ENCODE data around the gene DEK.

Gene DEK

GRCh38 chr6:18281564-18281963 is 17.2 kb upstream of the DEK start:
- no peak overlapping the region for H3K4me3 ChIP-seq (ENCODE audit: low read depth, low read length)

GRCh38 chr6:18280084-18280483 is 15.8 kb upstream of the DEK start:
- Histone ChIP-seq H3K27me3 (ENCODE audit: control insufficient read depth, insufficient read depth, low read length) (peaks cover 46% of the 10 kb centered on the region), H3K27ac (ENCODE audit: low read depth, low read length) (no peak overlapping the region), H3K9ac (ENCODE audit: low read length) (no peak overlapping the region), H3K4me1 (ENCODE audit: control insufficient read depth, insufficient read depth, low read length) (peaks cover 11% of the 10 kb centered on the region), H3K36me3 (ENCODE audit: control insufficient read depth, insufficient read depth, low read length) (no peaks in the 10 kb centered on the region), H3K9me3 (ENCODE audit: control insufficient read depth, insufficient read depth, low read depth, low read length) (no peaks in the 10 kb centered on the region), H3K4me3 (ENCODE audit: low read depth, low read length) (no peak overlapping the region)

More at GRCh38 chr6:18281564-18281963, 17.2 kb upstream of the DEK start:
- no peak overlapping the region for H3K9ac ChIP-seq (ENCODE audit: low read length)
- H3K9me3 ChIP-seq (ENCODE audit: control insufficient read depth, insufficient read depth, low read depth, low read length): no peaks in the 10 kb centered on the region
- peaks cover 11% of the 10 kb centered on the region for H3K4me1 ChIP-seq (ENCODE audit: control insufficient read depth, insufficient read depth, low read length)
- H3K36me3 ChIP-seq (ENCODE audit: control insufficient read depth, insufficient read depth, low read length): no peaks in the 10 kb centered on the region
- H3K27ac ChIP-seq (ENCODE audit: low read depth, low read length): no peak overlapping the region
- H3K27me3 ChIP-seq (ENCODE audit: control insufficient read depth, insufficient read depth, low read length): peaks cover 31% of the 10 kb centered on the region

GRCh38 chr6:18279422-18279821 is 15.1 kb upstream of the DEK start:
- H3K4me3 ChIP-seq (ENCODE audit: low read depth, low read length): no peak overlapping the region
- H3K9ac ChIP-seq (ENCODE audit: low read length): no peak overlapping the region
- H3K36me3 ChIP-seq (ENCODE audit: control insufficient read depth, insufficient read depth, low read length): no peaks in the 10 kb centered on the region
- H3K27me3 ChIP-seq (ENCODE audit: control insufficient read depth, insufficient read depth, low read length): peaks cover 49% of the 10 kb centered on the region
- peaks cover 9% of the 10 kb centered on the region for H3K4me1 ChIP-seq (ENCODE audit: control insufficient read depth, insufficient read depth, low read length)
- H3K9me3 ChIP-seq (ENCODE audit: control insufficient read depth, insufficient read depth, low read depth, low read length): no peaks in the 10 kb centered on the region
- H3K27ac ChIP-seq (ENCODE audit: low read depth, low read length): no peak overlapping the region

- no peaks in the 10 kb centered on the region for H3K36me3 ChIP-seq (ENCODE audit: control insufficient read depth, insufficient read depth, low read length)
- peaks cover 6% of the 10 kb centered on the region; the same call in 1 of the 2 replicates for H3K4me1 ChIP-seq (ENCODE audit: control insufficient read depth, insufficient read depth, low read length)
- H3K27ac ChIP-seq (ENCODE audit: low read depth, low read length): no peak overlapping the region
- peak overlapping the region; percentile 82 for H3K4me3 ChIP-seq (ENCODE audit: low read depth, low read length)
- H3K9ac ChIP-seq (ENCODE audit: low read length): peak overlapping the region; percentile 23
- H3K9me3 ChIP-seq (ENCODE audit: control insufficient read depth, insufficient read depth, low read depth, low read length): no peaks in the 10 kb centered on the region
- H3K27me3 ChIP-seq (ENCODE audit: control insufficient read depth, insufficient read depth, low read length): peaks cover 49% of the 10 kb centered on the region
These were observed 13.1 kb upstream of the DEK start for GRCh38 chr6:18277237-18278006.

GRCh38 chr6:18276610-18277236 is 12.4 kb upstream of the DEK start:
- no peaks in the 10 kb centered on the region for H3K36me3 ChIP-seq (ENCODE audit: control insufficient read depth, insufficient read depth, low read length)
- H3K9ac ChIP-seq (ENCODE audit: low read length): peak overlapping the region; percentile 23
- H3K4me1 ChIP-seq (ENCODE audit: control insufficient read depth, insufficient read depth, low read length): peaks cover 6% of the 10 kb centered on the region; the same call in 1 of the 2 replicates
- peak overlapping the region; percentile 82 for H3K4me3 ChIP-seq (ENCODE audit: low read depth, low read length)
- H3K9me3 ChIP-seq (ENCODE audit: control insufficient read depth, insufficient read depth, low read depth, low read length): no peaks in the 10 kb centered on the region
- H3K27ac ChIP-seq (ENCODE audit: low read depth, low read length): no peak overlapping the region
- peaks cover 49% of the 10 kb centered on the region for H3K27me3 ChIP-seq (ENCODE audit: control insufficient read depth, insufficient read depth, low read length)

- H3K9me3 ChIP-seq (ENCODE audit: control insufficient read depth, insufficient read depth, low read depth, low read length): no peaks in the 10 kb centered on the region
- peaks cover 8% of the 10 kb centered on the region; the same call in 1 of the 2 replicates for H3K4me1 ChIP-seq (ENCODE audit: control insufficient read depth, insufficient read depth, low read length)
- H3K36me3 ChIP-seq (ENCODE audit: control insufficient read depth, insufficient read depth, low read length): no peaks in the 10 kb centered on the region
- no peak overlapping the region for H3K27ac ChIP-seq (ENCODE audit: low read depth, low read length)
- peaks cover 12% of the 10 kb centered on the region for H3K27me3 ChIP-seq (ENCODE audit: control insufficient read depth, insufficient read depth, low read length)
- H3K9ac ChIP-seq (ENCODE audit: low read length): no peak overlapping the region
- H3K4me3 ChIP-seq (ENCODE audit: low read depth, low read length): no peak overlapping the region
These were observed 5.9 kb upstream of the DEK start for GRCh38 chr6:18270216-18270615.

- no peak overlapping the region for H3K4me3 ChIP-seq (ENCODE audit: low read depth, low read length)
- peaks cover 11% of the 10 kb centered on the region; the same call in 1 of the 2 replicates for H3K4me1 ChIP-seq (ENCODE audit: control insufficient read depth, insufficient read depth, low read length)
- H3K27ac ChIP-seq (ENCODE audit: low read depth, low read length): no peak overlapping the region
- H3K9ac ChIP-seq (ENCODE audit: low read length): no peak overlapping the region
- H3K36me3 ChIP-seq (ENCODE audit: control insufficient read depth, insufficient read depth, low read length): no peaks in the 10 kb centered on the region
- no peaks in the 10 kb centered on the region for H3K9me3 ChIP-seq (ENCODE audit: control insufficient read depth, insufficient read depth, low read depth, low read length)
- peaks cover 8% of the 10 kb centered on the region; the same call in 1 of the 2 replicates for H3K27me3 ChIP-seq (ENCODE audit: control insufficient read depth, insufficient read depth, low read length)
These were observed 5.4 kb upstream of the DEK start for GRCh38 chr6:18269717-18270116.

GRCh38 chr6:18269253-18269652 is 4.9 kb upstream of the DEK start:
- no peak overlapping the region for H3K4me3 ChIP-seq (ENCODE audit: low read depth, low read length)
- H3K27me3 ChIP-seq (ENCODE audit: control insufficient read depth, insufficient read depth, low read length): peaks cover 8% of the 10 kb centered on the region; the same call in 1 of the 2 replicates
- H3K27ac ChIP-seq (ENCODE audit: low read depth, low read length): no peak overlapping the region
- H3K9ac ChIP-seq (ENCODE audit: low read length): no peak overlapping the region
- H3K9me3 ChIP-seq (ENCODE audit: control insufficient read depth, insufficient read depth, low read depth, low read length): no peaks in the 10 kb centered on the region
- no peaks in the 10 kb centered on the region for H3K36me3 ChIP-seq (ENCODE audit: control insufficient read depth, insufficient read depth, low read length)
- H3K4me1 ChIP-seq (ENCODE audit: control insufficient read depth, insufficient read depth, low read length): peaks cover 11% of the 10 kb centered on the region; the same call in 1 of the 2 replicates

GRCh38 chr6:18268066-18268465 is 3.7 kb upstream of the DEK start:
- H3K9me3 ChIP-seq (ENCODE audit: control insufficient read depth, insufficient read depth, low read depth, low read length): no peaks in the 10 kb centered on the region
- no peaks in the 10 kb centered on the region; the same call in 1 of the 2 replicates for H3K36me3 ChIP-seq (ENCODE audit: control insufficient read depth, insufficient read depth, low read length)
- H3K4me1 ChIP-seq (ENCODE audit: control insufficient read depth, insufficient read depth, low read length): peaks cover 11% of the 10 kb centered on the region; the same call in 1 of the 2 replicates
- no peak overlapping the region for H3K9ac ChIP-seq (ENCODE audit: low read length)
- H3K27ac ChIP-seq (ENCODE audit: low read depth, low read length): no peak overlapping the region
- peaks cover 8% of the 10 kb centered on the region; the same call in 1 of the 2 replicates for H3K27me3 ChIP-seq (ENCODE audit: control insufficient read depth, insufficient read depth, low read length)
- no peak overlapping the region for H3K4me3 ChIP-seq (ENCODE audit: low read depth, low read length)

GRCh38 chr6:18266523-18266912 is 2.2 kb upstream of the DEK start:
- Histone ChIP-seq H3K36me3 (ENCODE audit: control insufficient read depth, insufficient read depth, low read length) (peaks cover 5% of the 10 kb centered on the region), H3K4me3 (ENCODE audit: low read depth, low read length) (no peak overlapping the region), H3K4me1 (ENCODE audit: control insufficient read depth, insufficient read depth, low read length) (peaks cover 19% of the 10 kb centered on the region), H3K9me3 (ENCODE audit: control insufficient read depth, insufficient read depth, low read depth, low read length) (no peaks in the 10 kb centered on the region), H3K27ac (ENCODE audit: low read depth, low read length) (no peak overlapping the region), H3K27me3 (ENCODE audit: control insufficient read depth, insufficient read depth, low read length) (peaks cover 8% of the 10 kb centered on the region; the same call in 1 of the 2 replicates), H3K9ac (ENCODE audit: low read length) (no peak overlapping the region)

All from HUES6 (cell line).